ENCODE results near the gene HCN1.

- no peak for TF ChIP-seq POLR2AphosphoS5 (IDR thresholded peaks at IDR 0.05)
- no peak for TF ChIP-seq CTCF (IDR thresholded peaks at IDR 0.05)
- no peak for TF ChIP-seq EP300 (IDR thresholded peaks at IDR 0.05)
- no peak for TF ChIP-seq POLR2A (IDR thresholded peaks at IDR 0.05; ENCODE audit: low read depth)
Observed at GRCh38 chr5:45205403-45205961, 490.7 kb downstream of the HCN1 start.
